Ishikawa (cell line): ENCODE data around the gene SOX4.

Experiments
- CEBPB ChIP-seq: IDR thresholded peaks from 2 replicates; pipeline ENCODE4 v1.6.1; 2012
- CREB1 ChIP-seq: IDR thresholded peaks from 2 replicates; pipeline ENCODE4 v1.6.1; 2012; ENCODE audit warnings: low read depth
- EGR1 ChIP-seq: IDR thresholded peaks from 2 replicates; pipeline ENCODE4 v1.6.1; 2012
- EP300 ChIP-seq: IDR thresholded peaks from 2 replicates; pipeline ENCODE4 v1.6.1; 2012; ENCODE audit warnings: borderline replicate concordance
- FOXM1 ChIP-seq: IDR thresholded peaks from 2 replicates; pipeline ENCODE4 v1.6.1; 2012; ENCODE audit warnings: low read depth, borderline replicate concordance
- NFIC ChIP-seq: IDR thresholded peaks from 2 replicates; pipeline ENCODE4 v1.6.1; 2012
- RAD21 ChIP-seq: IDR thresholded peaks from 2 replicates; pipeline ENCODE4 v1.6.1; 2012; ENCODE audit warnings: low read depth
- TAF1 ChIP-seq: IDR thresholded peaks from 2 replicates; pipeline ENCODE4 v1.6.1; 2012; ENCODE audit warnings: low read depth, mild to moderate bottlenecking
- TCF12 ChIP-seq: IDR thresholded peaks from 2 replicates; pipeline ENCODE4 v1.6.1; 2012; ENCODE audit warnings: low read depth
- TEAD4 ChIP-seq: IDR thresholded peaks from 2 replicates; pipeline ENCODE4 v1.6.1; 2012
- YY1 ChIP-seq: IDR thresholded peaks from 2 replicates; pipeline ENCODE4 v1.6.1; 2012; ENCODE audit warnings: low read depth
- TF ChIP-seq, protein P1 (sequence below): IDR thresholded peaks from 2 replicates; pipeline ENCODE4 v1.6.1; 2012; ENCODE audit warnings: low read depth, mild to moderate bottlenecking
- TF ChIP-seq, protein P2 (sequence below): IDR thresholded peaks from 2 replicates; pipeline ENCODE4 v1.6.1; 2012
- TF ChIP-seq, protein P3 (sequence below): IDR thresholded peaks from 2 replicates; pipeline ENCODE4 v1.6.1; 2012

DNA sequence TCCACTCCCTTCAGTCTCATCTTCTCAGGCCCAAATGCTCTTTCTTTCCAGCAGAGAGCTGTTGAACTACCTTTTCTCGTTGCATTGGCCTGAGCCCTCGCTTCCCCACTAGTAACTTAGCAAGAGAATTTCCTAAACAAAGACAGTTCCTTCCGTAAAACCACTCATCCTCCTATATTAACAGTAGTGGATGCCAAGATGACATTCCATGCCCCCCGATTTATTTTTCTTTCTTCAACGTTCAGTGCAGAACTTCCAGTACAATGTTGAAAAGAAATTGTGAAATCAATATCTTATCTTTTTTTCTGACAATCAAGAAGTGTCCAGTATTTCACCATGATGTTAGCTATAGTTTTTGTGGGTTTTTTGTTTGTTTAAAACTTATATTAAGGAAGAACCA, 45.8 kb downstream of the SOX4 start:
- TF ChIP-seq TEAD4 (no peak), NFIC (no peak), FOXM1 (no peak), YY1 (no peak), RAD21 (no peak), EGR1 (no peak), EP300 (no peak), CEBPB (no peak), CREB1 (no peak), TAF1 (no peak), TCF12 (no peak)
- TF ChIP-seq, protein P1, sequence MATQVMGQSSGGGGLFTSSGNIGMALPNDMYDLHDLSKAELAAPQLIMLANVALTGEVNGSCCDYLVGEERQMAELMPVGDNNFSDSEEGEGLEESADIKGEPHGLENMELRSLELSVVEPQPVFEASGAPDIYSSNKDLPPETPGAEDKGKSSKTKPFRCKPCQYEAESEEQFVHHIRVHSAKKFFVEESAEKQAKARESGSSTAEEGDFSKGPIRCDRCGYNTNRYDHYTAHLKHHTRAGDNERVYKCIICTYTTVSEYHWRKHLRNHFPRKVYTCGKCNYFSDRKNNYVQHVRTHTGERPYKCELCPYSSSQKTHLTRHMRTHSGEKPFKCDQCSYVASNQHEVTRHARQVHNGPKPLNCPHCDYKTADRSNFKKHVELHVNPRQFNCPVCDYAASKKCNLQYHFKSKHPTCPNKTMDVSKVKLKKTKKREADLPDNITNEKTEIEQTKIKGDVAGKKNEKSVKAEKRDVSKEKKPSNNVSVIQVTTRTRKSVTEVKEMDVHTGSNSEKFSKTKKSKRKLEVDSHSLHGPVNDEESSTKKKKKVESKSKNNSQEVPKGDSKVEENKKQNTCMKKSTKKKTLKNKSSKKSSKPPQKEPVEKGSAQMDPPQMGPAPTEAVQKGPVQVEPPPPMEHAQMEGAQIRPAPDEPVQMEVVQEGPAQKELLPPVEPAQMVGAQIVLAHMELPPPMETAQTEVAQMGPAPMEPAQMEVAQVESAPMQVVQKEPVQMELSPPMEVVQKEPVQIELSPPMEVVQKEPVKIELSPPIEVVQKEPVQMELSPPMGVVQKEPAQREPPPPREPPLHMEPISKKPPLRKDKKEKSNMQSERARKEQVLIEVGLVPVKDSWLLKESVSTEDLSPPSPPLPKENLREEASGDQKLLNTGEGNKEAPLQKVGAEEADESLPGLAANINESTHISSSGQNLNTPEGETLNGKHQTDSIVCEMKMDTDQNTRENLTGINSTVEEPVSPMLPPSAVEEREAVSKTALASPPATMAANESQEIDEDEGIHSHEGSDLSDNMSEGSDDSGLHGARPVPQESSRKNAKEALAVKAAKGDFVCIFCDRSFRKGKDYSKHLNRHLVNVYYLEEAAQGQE = no peak
- TF ChIP-seq, protein P2, sequence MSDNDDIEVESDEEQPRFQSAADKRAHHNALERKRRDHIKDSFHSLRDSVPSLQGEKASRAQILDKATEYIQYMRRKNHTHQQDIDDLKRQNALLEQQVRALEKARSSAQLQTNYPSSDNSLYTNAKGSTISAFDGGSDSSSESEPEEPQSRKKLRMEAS = no peak
- TF ChIP-seq, protein P3, sequence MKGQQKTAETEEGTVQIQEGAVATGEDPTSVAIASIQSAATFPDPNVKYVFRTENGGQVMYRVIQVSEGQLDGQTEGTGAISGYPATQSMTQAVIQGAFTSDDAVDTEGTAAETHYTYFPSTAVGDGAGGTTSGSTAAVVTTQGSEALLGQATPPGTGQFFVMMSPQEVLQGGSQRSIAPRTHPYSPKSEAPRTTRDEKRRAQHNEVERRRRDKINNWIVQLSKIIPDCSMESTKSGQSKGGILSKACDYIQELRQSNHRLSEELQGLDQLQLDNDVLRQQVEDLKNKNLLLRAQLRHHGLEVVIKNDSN = no peak
